Measurements from ENCODE around the gene IGF1R.

DNA sequence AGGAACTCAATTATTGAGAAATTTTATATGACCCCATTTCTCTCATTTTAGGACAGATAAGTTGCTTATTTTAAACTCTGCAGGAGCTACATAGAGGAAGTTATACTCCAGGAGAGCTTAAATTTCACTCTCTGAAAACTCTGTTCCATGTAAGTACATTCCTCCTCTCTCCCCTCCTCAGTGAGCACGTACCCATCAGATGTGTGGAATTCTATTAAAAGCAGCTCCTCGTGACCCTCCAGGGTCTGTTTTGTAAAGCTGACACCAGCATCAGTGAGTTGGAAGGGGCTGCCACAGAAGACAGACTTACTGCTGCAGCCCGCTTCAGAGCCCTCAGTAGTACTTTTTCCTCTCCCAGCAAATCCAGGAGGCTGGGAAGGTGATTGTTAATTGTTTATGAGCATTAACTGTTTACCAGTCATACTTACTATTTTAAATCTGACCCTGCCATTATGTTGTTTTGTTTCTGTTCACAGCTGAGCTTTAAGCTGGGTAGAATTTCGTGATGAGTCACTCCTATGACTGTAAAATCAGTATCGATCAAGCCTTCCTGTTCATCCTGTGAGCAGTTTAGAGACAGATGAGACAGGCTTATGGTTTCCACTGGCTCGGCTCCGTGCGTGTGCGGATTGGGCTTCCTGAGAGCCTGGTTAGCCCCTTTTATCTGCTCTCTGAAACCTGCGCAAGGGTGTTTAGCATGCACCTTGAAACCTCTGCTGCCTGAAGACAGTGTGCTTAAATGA lies 20.4 kb downstream of the IGF1R start:
- TF ChIP-seq, protein P1, sequence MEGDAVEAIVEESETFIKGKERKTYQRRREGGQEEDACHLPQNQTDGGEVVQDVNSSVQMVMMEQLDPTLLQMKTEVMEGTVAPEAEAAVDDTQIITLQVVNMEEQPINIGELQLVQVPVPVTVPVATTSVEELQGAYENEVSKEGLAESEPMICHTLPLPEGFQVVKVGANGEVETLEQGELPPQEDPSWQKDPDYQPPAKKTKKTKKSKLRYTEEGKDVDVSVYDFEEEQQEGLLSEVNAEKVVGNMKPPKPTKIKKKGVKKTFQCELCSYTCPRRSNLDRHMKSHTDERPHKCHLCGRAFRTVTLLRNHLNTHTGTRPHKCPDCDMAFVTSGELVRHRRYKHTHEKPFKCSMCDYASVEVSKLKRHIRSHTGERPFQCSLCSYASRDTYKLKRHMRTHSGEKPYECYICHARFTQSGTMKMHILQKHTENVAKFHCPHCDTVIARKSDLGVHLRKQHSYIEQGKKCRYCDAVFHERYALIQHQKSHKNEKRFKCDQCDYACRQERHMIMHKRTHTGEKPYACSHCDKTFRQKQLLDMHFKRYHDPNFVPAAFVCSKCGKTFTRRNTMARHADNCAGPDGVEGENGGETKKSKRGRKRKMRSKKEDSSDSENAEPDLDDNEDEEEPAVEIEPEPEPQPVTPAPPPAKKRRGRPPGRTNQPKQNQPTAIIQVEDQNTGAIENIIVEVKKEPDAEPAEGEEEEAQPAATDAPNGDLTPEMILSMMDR (IDR thresholded peaks at IDR 0.05; ENCODE audit: insufficient read depth, low read length, poor library complexity, severe bottlenecking) = no peak
- TF ChIP-seq EZH2phosphoT487 (conservative IDR thresholded peaks at IDR 0.05; ENCODE audit: low read length) = no peak
